ENCODE measurements around the gene PKP4.

- TF ChIP-seq EZH2phosphoT487 (IDR thresholded peaks at IDR 0.05; ENCODE audit: insufficient read depth, low read depth) (no peak), EZH2 (IDR thresholded peaks at IDR 0.05; ENCODE audit: insufficient read depth, poor library complexity, severe bottlenecking) (no peak)
Observed at GRCh38 chr2:158664987-158665386, 208.2 kb downstream of the PKP4 start.

All from GM23248 (cell line).